HG02885 (cell line): ENCODE measurements around the gene SLC6A7.

Experiments
- ATAC-seq: cut with Tn5 transposase; IDR thresholded peaks from one replicate; pipeline ENCODE4 v1.9.1; 2021; ENCODE audit warnings: mild to moderate bottlenecking; ENCODE audit not compliant: unreplicated experiment, poor library complexity

Gene SLC6A7

GRCh38 chr5:150188146-150188842 lies 1.6 kb upstream of the SLC6A7 start:
- no peak for ATAC-seq

GRCh38 chr5:150189326-150189725 lies 536 bp upstream of the SLC6A7 start:
- no peak for ATAC-seq

GRCh38 chr5:150190503-150190979 lies 679 bp downstream of the SLC6A7 start:
- ATAC-seq: no peak

- ATAC-seq: no peak
Observed at GRCh38 chr5:150190987-150191386, 1.1 kb downstream of the SLC6A7 start.

- ATAC-seq: no peak
Observed at GRCh38 chr5:150192462-150192861, 2.6 kb downstream of the SLC6A7 start.

- ATAC-seq: no peak
Observed at GRCh38 chr5:150195736-150196485, 6.0 kb downstream of the SLC6A7 start.

- ATAC-seq: no peak
Observed at GRCh38 chr5:150196514-150196913, 6.7 kb downstream of the SLC6A7 start.

GRCh38 chr5:150196986-150197385 lies 7.1 kb downstream of the SLC6A7 start:
- ATAC-seq: no peak

GRCh38 chr5:150197476-150197875 lies 7.6 kb downstream of the SLC6A7 start:
- ATAC-seq: no peak

GRCh38 chr5:150202501-150202900 lies 12.6 kb downstream of the SLC6A7 start:
- ATAC-seq: no peak

GRCh38 chr5:150203832-150204589 lies 14.1 kb downstream of the SLC6A7 start:
- no peak for ATAC-seq

GRCh38 chr5:150204590-150204960 lies 14.7 kb downstream of the SLC6A7 start:
- ATAC-seq: no peak

- ATAC-seq: no peak
Observed at GRCh38 chr5:150206098-150206778, 16.4 kb downstream of the SLC6A7 start.

- no peak for ATAC-seq
Observed at GRCh38 chr5:150206779-150207115, 16.9 kb downstream of the SLC6A7 start.

- no peak for ATAC-seq
Observed at GRCh38 chr5:150208187-150209098, 18.6 kb downstream of the SLC6A7 start.

GRCh38 chr5:150209099-150209635 lies 19.3 kb downstream of the SLC6A7 start:
- ATAC-seq: no peak

- ATAC-seq: no peak
Observed at GRCh38 chr5:150210644-150211043, 20.8 kb downstream of the SLC6A7 start.

- ATAC-seq: no peak
Observed at GRCh38 chr5:150211156-150212030, 21.5 kb downstream of the SLC6A7 start.
